GM21447 (cell line): ENCODE data around the gene SPRN.
"Not testable (repeated sequence)": the region's sequence is repeated elsewhere in the genome, so short reads cannot be mapped to it uniquely, and the experiment has no call there.

ENCODE experiments used
- ATAC-seq: cut with Tn5 transposase; IDR thresholded peaks from one replicate; pipeline ENCODE4 v1.9.1; 2021; ENCODE audit not compliant: unreplicated experiment

Gene SPRN

GRCh38 chr10:133457100-133457841 lies 32.8 kb upstream of the SPRN start:
- no peak for ATAC-seq

- no peak for ATAC-seq
Measured at GRCh38 chr10:133456041-133456951, 31.9 kb upstream of the SPRN start.

- ATAC-seq = no peak
Measured at GRCh38 chr10:133455611-133456031, 31.2 kb upstream of the SPRN start.

GRCh38 chr10:133455196-133455595 lies 30.8 kb upstream of the SPRN start:
- ATAC-seq = no peak

- no peak for ATAC-seq
Measured at GRCh38 chr10:133454204-133454893, 29.9 kb upstream of the SPRN start.

- ATAC-seq = no peak
Measured at GRCh38 chr10:133453516-133454203, 29.2 kb upstream of the SPRN start, which contains the start of gene SCART1. SCART1 (plus strand) TSS chr10:133453945; CDS start chr10:133453998, 53 bp downstream.

GRCh38 chr10:133452453-133452852 lies 28.0 kb upstream of the SPRN start:
- ATAC-seq = no peak

- ATAC-seq = no peak
Measured at GRCh38 chr10:133451346-133451745, 26.9 kb upstream of the SPRN start.

GRCh38 chr10:133448120-133448519 lies 23.7 kb upstream of the SPRN start:
- ATAC-seq = no peak

- ATAC-seq = no peak
Measured at GRCh38 chr10:133446979-133447378, 22.6 kb upstream of the SPRN start.

GRCh38 chr10:133445751-133446708 lies 21.6 kb upstream of the SPRN start:
- no peak for ATAC-seq

- ATAC-seq = no peak
Measured at GRCh38 chr10:133445268-133445732, 20.9 kb upstream of the SPRN start.

- ATAC-seq = no peak
Measured at GRCh38 chr10:133444342-133445267, 20.2 kb upstream of the SPRN start.

- ATAC-seq = no peak
Measured at GRCh38 chr10:133442967-133443924, 18.8 kb upstream of the SPRN start.

- no peak for ATAC-seq
Measured at GRCh38 chr10:133442191-133442966, 18.0 kb upstream of the SPRN start.

GRCh38 chr10:133441780-133442179 lies 17.4 kb upstream of the SPRN start:
- no peak for ATAC-seq

GRCh38 chr10:133441356-133441755 lies 16.9 kb upstream of the SPRN start:
- not testable (repeated sequence) for ATAC-seq
